ENCODE data around the gene PMP22.

PMP22 gene

DNA sequence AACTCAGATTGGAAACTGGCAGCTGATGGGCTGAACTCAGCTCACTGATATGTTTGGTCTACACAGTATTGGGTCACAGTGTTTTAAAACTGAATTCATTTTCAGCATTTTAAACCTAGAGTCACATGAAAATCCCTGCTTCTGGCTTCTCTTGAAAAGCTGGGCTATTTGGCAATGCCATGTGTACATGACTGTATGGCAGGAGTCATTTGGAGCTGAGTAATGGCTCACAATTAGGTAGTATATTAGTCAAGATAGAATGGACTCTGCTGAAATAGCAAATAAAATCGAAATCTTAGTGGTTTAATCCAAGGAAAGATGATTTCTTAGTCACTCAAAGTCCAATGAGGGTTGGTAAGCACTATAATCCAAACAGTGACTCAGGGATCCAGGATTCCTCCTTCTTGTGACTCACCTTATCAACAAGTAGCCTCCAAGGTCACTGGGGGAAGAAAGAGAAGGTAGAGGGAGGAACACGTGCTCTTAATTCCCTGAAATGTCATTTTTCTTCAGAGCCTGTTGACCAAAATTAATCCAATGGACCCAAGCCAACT, 13.9 kb upstream of the PMP22 start:
- H3K4me1 ChIP-seq: no peaks in the 10 kb centered on the region
- no peak overlapping the region for H3K4me3 ChIP-seq
- no peaks in the 10 kb centered on the region for H3K27me3 ChIP-seq
- TF ChIP-seq Cebpa-rat (IDR thresholded peaks at IDR 0.05): no peak
- H3K9ac ChIP-seq: no peak overlapping the region
- H3K4me2 ChIP-seq: no peak overlapping the region
- no peak overlapping the region for H3K27ac ChIP-seq
- no peaks in the 10 kb centered on the region; the same call in 1 of the 2 replicates for H3K9me3 ChIP-seq
- no peaks in the 10 kb centered on the region for H3K36me3 ChIP-seq
- H4K20me1 ChIP-seq: no peaks in the 10 kb centered on the region

DNA sequence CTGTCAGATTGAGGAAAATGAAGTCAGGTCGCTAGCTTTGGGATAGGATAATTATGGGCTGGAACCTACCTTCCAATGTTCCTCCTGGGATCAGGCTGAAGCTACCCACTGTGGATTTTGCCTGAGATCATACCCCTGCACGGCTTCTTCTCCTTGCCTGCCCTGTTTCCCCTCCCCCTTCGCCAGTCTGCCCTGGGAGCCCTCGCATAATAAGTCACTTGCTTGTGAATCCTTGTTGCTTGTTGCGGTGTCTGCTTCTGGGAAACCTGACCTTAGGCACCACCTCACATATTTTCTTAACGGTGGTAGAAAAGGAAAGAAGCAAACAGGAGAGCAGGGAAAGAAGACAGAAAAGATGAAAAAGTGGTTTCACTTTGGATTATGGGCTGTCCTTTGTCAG, 13.3 kb upstream of the PMP22 start:
- Histone ChIP-seq H3K27me3 (no peaks in the 10 kb centered on the region), H3K4me1 (no peaks in the 10 kb centered on the region), H3K4me2 (no peak overlapping the region), H3K27ac (no peak overlapping the region), H3K4me3 (no peak overlapping the region), H3K9me3 (no peaks in the 10 kb centered on the region; the same call in 1 of the 2 replicates), H3K9ac (no peak overlapping the region), H3K36me3 (no peaks in the 10 kb centered on the region), H4K20me1 (no peaks in the 10 kb centered on the region)
- no peak for TF ChIP-seq Cebpa-rat (IDR thresholded peaks at IDR 0.05)

DNA sequence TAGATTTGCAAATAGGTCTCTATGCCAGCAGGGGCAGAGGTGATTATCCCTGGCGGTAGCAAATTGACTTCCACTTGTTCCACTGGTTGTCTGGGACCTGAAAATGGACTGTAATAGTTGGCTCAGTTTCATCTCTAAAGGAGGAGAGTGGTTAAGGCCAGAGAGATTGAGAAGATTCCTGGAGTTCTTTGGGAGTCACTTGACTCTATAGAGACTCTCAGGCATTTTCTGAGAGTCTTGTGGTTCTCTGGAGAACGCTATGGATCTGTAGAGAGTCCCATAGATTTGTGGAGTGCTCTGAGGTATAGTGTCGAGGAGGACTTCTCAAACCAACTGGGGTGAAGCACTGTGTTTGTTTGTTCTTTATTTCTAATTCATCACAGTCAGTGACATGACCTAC, 8.9 kb upstream of the PMP22 start:
- Histone ChIP-seq H3K4me2 (no peak overlapping the region), H3K36me3 (no peaks in the 10 kb centered on the region), H4K20me1 (no peaks in the 10 kb centered on the region), H3K9me3 (no peaks in the 10 kb centered on the region; the same call in 1 of the 2 replicates), H3K27ac (no peak overlapping the region), H3K4me3 (no peak overlapping the region), H3K27me3 (no peaks in the 10 kb centered on the region), H3K9ac (no peak overlapping the region), H3K4me1 (no peaks in the 10 kb centered on the region)
- no peak for TF ChIP-seq Cebpa-rat (IDR thresholded peaks at IDR 0.05)

DNA sequence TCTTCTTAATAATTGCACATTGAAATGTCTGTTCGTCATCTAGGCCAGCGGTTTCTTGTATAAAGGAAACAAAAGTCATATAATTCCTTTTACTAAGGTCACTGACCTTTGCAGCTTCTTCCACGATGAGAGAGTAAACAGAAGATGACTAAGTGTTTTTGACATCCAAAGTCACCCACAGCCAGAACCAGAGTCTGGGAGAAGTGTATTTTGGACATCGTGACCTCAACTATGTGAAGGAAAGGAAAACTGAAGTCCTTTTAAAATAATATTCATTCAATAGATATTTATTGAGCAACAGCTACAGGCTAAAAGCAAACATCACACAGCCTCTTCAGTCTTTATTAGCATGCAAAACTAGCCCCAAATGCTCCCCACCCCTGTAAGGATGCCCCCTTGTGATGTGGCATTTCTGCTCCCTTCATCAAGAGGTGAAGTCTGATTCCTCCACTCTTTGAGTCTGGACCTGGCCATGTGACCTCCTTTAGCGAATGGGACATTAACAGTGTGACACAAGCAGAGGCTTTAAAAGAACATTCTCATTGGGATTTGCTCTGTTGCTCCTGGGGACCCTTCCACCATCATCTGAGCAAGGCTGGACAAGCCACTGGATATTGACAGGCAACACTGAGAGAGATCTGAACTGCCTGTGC, 8.1 kb upstream of the PMP22 start:
- Histone ChIP-seq H3K27me3 (no peaks in the 10 kb centered on the region), H3K9ac (no peak overlapping the region), H3K36me3 (no peaks in the 10 kb centered on the region), H3K4me1 (no peaks in the 10 kb centered on the region), H3K27ac (no peak overlapping the region), H3K9me3 (no peaks in the 10 kb centered on the region; the same call in 1 of the 2 replicates), H4K20me1 (no peaks in the 10 kb centered on the region), H3K4me3 (no peak overlapping the region), H3K4me2 (no peak overlapping the region)
- no peak for TF ChIP-seq Cebpa-rat (IDR thresholded peaks at IDR 0.05)

DNA sequence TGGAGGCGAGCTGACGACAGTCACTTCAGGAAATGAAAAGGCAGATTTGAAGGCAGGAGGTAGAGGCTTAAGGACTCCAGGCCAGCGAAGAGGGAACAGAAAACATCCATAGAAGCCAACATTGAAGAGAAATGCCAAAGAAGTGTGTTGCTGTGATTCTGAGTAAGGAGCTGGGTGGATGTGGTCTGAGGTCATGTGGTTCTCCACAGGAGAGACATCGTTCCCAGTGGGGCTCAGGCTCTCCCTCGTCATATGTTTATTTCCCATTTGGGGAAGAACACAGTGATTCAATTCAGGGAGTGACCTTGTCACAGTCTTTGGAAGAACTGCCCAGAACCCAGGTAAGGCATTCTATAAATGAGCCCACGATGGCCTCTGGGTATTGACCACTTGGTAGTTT, 6.6 kb upstream of the PMP22 start:
- Histone ChIP-seq H3K4me2 (no peak overlapping the region), H3K27me3 (no peaks in the 10 kb centered on the region), H3K27ac (no peak overlapping the region), H4K20me1 (no peaks in the 10 kb centered on the region), H3K36me3 (no peaks in the 10 kb centered on the region), H3K9me3 (no peaks in the 10 kb centered on the region; the same call in 1 of the 2 replicates), H3K9ac (no peak overlapping the region), H3K4me3 (no peak overlapping the region), H3K4me1 (no peaks in the 10 kb centered on the region)
- no peak for TF ChIP-seq Cebpa-rat (IDR thresholded peaks at IDR 0.05)

DNA sequence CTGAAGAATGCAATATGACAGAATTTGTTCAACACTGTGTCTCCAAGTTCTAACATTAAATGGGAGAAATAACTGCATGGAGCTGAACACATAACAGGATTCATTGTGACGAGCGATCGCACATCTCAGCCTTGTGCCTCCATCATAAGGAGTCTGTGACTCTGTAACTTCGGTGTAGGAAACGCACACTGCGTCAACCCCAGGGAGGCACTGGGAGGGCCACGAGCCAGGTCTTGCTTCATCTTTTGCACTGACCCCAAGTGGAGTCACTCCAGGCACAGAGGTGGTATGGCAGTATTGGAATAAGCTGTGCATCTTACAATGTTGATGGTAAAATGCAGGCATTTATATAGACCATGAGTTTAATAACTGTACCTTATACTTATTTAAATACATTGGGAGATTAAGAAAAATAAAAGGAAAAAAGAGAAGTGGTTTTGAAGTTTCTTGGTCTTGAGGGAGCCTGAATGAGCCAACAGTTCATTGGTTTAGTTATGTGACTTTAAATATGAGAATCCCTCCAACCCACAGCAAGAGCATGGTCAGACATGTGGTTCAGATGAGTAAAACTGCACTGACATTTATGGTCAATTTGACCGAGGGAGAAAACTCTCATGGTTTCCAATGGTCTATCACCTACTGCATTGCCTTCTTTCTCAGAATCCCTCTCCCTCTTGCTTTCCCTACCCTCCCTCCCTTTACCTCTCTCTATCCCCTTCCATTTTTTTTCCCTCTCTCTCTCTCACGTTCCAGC, 5.7 kb upstream of the PMP22 start:
- Histone ChIP-seq H3K9me3 (no peaks in the 10 kb centered on the region; the same call in 1 of the 2 replicates), H3K36me3 (no peaks in the 10 kb centered on the region), H3K4me2 (no peak overlapping the region), H3K9ac (no peak overlapping the region), H3K4me3 (no peak overlapping the region), H3K4me1 (no peaks in the 10 kb centered on the region), H3K27me3 (no peaks in the 10 kb centered on the region), H4K20me1 (no peaks in the 10 kb centered on the region), H3K27ac (no peak overlapping the region)
- no peak for TF ChIP-seq Cebpa-rat (IDR thresholded peaks at IDR 0.05)

DNA sequence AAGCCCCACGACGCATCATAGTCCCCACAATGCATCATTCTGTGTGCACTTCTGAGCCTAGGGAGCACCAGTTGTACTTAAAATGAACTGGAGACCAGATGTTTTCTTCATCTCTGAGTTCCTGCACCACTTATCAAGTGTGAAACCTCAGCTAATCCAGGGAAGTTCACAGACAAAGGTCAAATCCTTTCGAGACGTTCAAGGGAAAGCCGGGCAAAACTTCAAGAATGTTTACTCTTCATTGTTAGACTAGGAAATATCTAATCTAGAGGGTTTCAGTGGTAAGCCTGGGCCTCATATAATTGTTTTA, 4.6 kb upstream of the PMP22 start:
- Histone ChIP-seq H3K36me3 (no peaks in the 10 kb centered on the region), H3K4me1 (no peaks in the 10 kb centered on the region), H3K9me3 (no peaks in the 10 kb centered on the region), H3K4me3 (no peak overlapping the region), H4K20me1 (no peaks in the 10 kb centered on the region), H3K27ac (no peak overlapping the region), H3K27me3 (peaks cover under 1% of the 10 kb centered on the region; the same call in 1 of the 2 replicates), H3K9ac (no peak overlapping the region), H3K4me2 (no peak overlapping the region)
- no peak for TF ChIP-seq Cebpa-rat (IDR thresholded peaks at IDR 0.05)

DNA sequence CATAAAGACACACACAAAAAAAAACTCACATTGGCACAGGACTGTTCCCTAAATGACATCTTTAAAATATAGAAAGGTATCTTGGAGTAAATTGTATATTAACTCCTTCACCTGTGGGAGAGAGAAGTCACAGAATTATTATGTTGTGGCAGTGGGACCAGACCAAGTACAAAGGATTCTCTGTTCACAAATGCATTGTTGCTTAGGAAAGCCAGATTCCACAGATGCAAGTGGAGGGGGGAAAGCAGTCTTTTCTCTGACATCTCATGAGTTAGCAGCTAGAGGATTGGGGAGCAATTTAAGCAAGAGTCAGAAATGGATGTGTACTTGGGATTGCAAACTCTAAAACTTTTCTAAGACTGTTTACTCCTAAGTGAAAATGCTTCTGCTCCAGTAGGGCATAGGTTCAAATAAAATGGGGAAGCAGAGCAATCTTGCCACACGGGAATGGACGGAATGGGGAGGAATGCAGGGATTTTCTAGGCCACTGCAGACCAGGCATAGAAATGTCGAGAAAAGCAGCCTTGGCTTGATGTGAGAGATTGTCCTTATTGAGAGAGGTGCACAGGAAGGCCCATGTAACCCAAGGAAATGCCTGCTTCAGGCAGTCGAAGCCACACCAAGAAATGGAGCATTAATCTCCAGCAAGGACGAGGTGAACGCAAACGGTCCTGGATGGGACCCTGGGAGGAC, 4.1 kb upstream of the PMP22 start:
- Histone ChIP-seq H3K4me1 (no peaks in the 10 kb centered on the region), H3K9me3 (no peaks in the 10 kb centered on the region), H3K4me2 (no peak overlapping the region), H3K27me3 (peaks cover 4% of the 10 kb centered on the region; the same call in 1 of the 2 replicates), H3K9ac (no peak overlapping the region), H4K20me1 (no peaks in the 10 kb centered on the region), H3K4me3 (no peak overlapping the region), H3K27ac (no peak overlapping the region), H3K36me3 (no peaks in the 10 kb centered on the region)
- no peak for TF ChIP-seq Cebpa-rat (IDR thresholded peaks at IDR 0.05)

DNA sequence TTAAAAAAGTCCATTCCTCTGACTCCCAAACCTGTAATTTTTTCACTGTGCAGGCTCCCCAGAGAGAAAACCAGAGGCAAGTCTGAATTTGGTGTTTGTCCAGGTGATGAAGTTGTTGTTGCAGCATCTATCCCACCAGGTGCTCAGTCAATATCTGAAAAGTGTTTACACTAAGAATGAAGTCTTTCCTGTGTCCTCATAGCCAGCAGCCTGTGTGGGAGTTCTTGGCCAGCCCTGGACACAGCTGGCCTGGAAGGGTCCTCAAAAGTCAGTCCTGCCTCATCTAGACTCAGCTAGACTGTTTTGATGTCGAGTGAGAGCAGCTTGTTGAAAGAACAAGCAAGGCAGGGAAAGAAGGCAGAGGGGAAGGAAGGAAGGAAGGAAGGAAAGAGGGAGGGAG, 3.3 kb upstream of the PMP22 start:
- Histone ChIP-seq H3K27me3 (peaks cover 10% of the 10 kb centered on the region), H3K27ac (no peak overlapping the region), H3K4me1 (no peaks in the 10 kb centered on the region), H3K9ac (no peak overlapping the region), H3K4me2 (no peak overlapping the region), H3K4me3 (no peak overlapping the region), H3K36me3 (no peaks in the 10 kb centered on the region), H3K9me3 (no peaks in the 10 kb centered on the region), H4K20me1 (no peaks in the 10 kb centered on the region)
- TF ChIP-seq Cebpa-rat (IDR thresholded peaks at IDR 0.05): no peak

DNA sequence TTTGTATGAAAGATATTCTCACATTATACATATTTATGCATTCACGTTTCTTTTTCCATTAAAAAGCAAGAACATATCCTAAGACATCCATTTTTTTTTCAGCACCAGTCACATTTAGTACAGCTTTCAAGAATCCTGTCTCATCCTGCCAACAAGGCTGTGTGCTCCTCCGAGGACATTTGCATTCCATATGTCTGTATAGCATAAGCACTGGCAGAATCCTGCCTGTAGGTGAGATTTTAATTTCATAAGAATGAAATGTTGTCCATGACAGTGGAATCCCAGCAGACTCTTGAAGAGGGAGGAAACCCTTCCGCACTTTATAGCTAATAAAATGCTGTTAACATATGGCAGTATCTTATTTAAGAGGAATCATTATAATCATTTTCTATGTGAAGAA, 2.9 kb upstream of the PMP22 start:
- TF ChIP-seq Cebpa-rat (IDR thresholded peaks at IDR 0.05): no peak
- Histone ChIP-seq H3K27me3 (peaks cover 15% of the 10 kb centered on the region), H3K36me3 (no peaks in the 10 kb centered on the region), H3K9ac (no peak overlapping the region), H3K9me3 (no peaks in the 10 kb centered on the region), H3K4me1 (no peaks in the 10 kb centered on the region), H3K4me2 (no peak overlapping the region), H3K27ac (no peak overlapping the region), H3K4me3 (no peak overlapping the region), H4K20me1 (no peaks in the 10 kb centered on the region)

All from BLaER1 (cell line).